Activated naive CD4-positive, alpha-beta T cell treated with anti-CD3 and anti-CD28 coated beads for 36 hours (primary cell): ENCODE results near the gene BTN2A1. TPM values are rescaled to one million over a fixed set of nuclear protein-coding genes. Genes with fewer than 3 reads are reported as not detected.
A peak's percentile ranks its signal among the peaks of the same experiment; 100 is the strongest.

ENCODE experiments used
- CTCF ChIA-PET: fragments of 350-600 bp; sonication (Branson Sonifier 250); formaldehyde crosslinking; loops from one replicate; lab custom pipeline; 2021; ENCODE audit warnings: antibody characterized with exemption; lab: Charles Lee
- DNase-seq: peaks from one replicate; pipeline ENCODE4 v3.0.0-alpha.2; 2020
- H3K27ac Mint-ChIP-seq: one replicate; pipeline ENCODE4 v1.8.0; 2021; ENCODE audit warnings: mild to moderate bottlenecking, mixed read lengths
- H3K27me3 Mint-ChIP-seq: one replicate; pipeline ENCODE4 v1.8.0; 2021; ENCODE audit warnings: low read depth, mixed read lengths
- H3K36me3 Mint-ChIP-seq: one replicate; pipeline ENCODE4 v1.8.0; 2021; ENCODE audit warnings: low read depth, mixed read lengths
- H3K4me1 Mint-ChIP-seq: one replicate; pipeline ENCODE4 v1.8.0; 2021; ENCODE audit warnings: low read depth, mixed read lengths
- H3K4me3 Mint-ChIP-seq: one replicate; pipeline ENCODE4 v1.8.0; 2021; ENCODE audit warnings: mild to moderate bottlenecking, moderate library complexity, mixed read lengths
- H3K9me3 Mint-ChIP-seq: one replicate; pipeline ENCODE4 v1.8.0; 2021; ENCODE audit warnings: mixed read lengths
- intact Hi-C: fragments of 100-400 bp; cut with micrococcal nuclease; formaldehyde crosslinking; loops from one replicate; pipeline ENCODE4 v1.15.1; 2023
- total RNA-seq, 2 experiments: library from RNA; stranded (reverse); gene quantifications; one replicate each; pipeline ENCODE4 v1.2.3, GENCODE V29; 2021

Gene BTN2A1
- total RNA-seq, 2 experiments from 2014 or later, result 16.0 TPM

DNA sequence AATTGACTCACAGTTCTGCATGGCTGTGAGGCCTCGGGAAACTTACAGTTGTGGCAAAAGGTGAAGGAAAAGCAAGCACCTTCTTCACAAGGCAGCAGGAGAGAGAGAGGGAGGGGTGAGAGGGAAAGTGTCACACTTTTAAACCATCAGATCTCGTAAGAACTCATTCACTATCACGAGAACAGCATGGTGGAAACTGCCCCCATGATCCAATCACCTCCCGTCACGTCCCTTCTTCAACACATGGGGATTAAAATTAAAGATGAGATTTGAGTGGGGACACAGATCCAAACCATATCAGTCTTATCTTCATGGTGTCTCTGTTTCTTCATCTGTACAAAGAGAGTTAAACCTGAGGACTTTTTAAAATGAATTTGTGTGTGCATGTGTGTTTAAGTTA lies 28.6 kb downstream of the BTN2A1 start:
- no peak overlapping the region for H3K27ac Mint-ChIP-seq
- H3K4me3 Mint-ChIP-seq, result no peak overlapping the region
- no peaks in the 10 kb centered on the region for H3K4me1 Mint-ChIP-seq
- H3K9me3 Mint-ChIP-seq, result peaks cover 12% of the 10 kb centered on the region
- DNase-seq, result no peak
- H3K27me3 Mint-ChIP-seq, result no peaks in the 10 kb centered on the region
- intact Hi-C loops, result no loop called here
- peaks cover 5% of the 10 kb centered on the region for H3K36me3 Mint-ChIP-seq
- CTCF ChIA-PET, result interaction anchor here (0.7 kb wide), 1 partner anchor 18 kb away, joined by 3 read pairs; no protein-coding TSS in a partner anchor

DNA sequence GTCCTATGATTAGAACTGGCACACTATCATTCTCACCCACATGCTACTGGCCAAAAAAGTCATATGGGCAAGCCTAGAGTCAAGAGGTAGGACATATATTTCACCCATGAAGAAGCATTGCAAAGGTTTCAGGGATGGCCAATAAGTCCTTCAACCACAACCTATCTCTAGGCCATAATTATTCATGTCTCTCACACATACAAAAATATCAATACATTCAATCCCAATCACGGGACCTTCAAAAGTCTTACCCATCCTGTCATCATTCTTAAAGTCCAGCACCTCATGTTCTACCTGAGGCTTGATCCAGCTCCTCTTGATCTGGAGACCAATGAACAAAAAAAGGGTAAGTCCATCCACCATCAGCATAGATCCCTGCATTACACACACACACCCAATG lies 29.7 kb downstream of the BTN2A1 start:
- intact Hi-C loops, result no loop called here
- H3K27me3 Mint-ChIP-seq, result no peaks in the 10 kb centered on the region
- CTCF ChIA-PET, result interaction anchor here (1.1 kb wide), 1 partner anchor 10 kb away, joined by 3 read pairs; no protein-coding TSS in a partner anchor
- no peaks in the 10 kb centered on the region for H3K4me1 Mint-ChIP-seq
- H3K36me3 Mint-ChIP-seq, result peaks cover 5% of the 10 kb centered on the region
- no peak for DNase-seq
- H3K27ac Mint-ChIP-seq, result no peak overlapping the region
- H3K4me3 Mint-ChIP-seq, result no peak overlapping the region
- peaks cover 12% of the 10 kb centered on the region for H3K9me3 Mint-ChIP-seq

- no peak for DNase-seq
- Mint-ChIP-seq H3K9me3 (peaks cover 12% of the 10 kb centered on the region), H3K27me3 (no peaks in the 10 kb centered on the region), H3K36me3 (peaks cover 5% of the 10 kb centered on the region), H3K4me3 (no peak overlapping the region), H3K27ac (no peak overlapping the region), H3K4me1 (peaks cover 3% of the 10 kb centered on the region)
- CTCF ChIA-PET, result interaction anchor here (0.6 to 1.7 kb wide), 3 partner anchors 11 to 149 kb away, joined by 4 to 6 read pairs (median 4); no protein-coding TSS in a partner anchor
- intact Hi-C loops, result no loop called here
Observed at GRCh38 chr6:26489996-26490964, 32.5 kb downstream of the BTN2A1 start.

- Mint-ChIP-seq H3K9me3 (peaks cover 12% of the 10 kb centered on the region), H3K4me1 (peaks cover 3% of the 10 kb centered on the region), H3K4me3 (no peak overlapping the region), H3K36me3 (peaks cover 5% of the 10 kb centered on the region), H3K27me3 (no peaks in the 10 kb centered on the region), H3K27ac (no peak overlapping the region)
- CTCF ChIA-PET, result interaction anchor here (1.4 kb wide), 1 partner anchor 10 kb away, joined by 5 read pairs; no protein-coding TSS in a partner anchor
- no peak for DNase-seq
- intact Hi-C loops, result no loop called here
Observed at GRCh38 chr6:26491604-26492003, 33.8 kb downstream of the BTN2A1 start.

GRCh38 chr6:26493258-26493657 lies 35.5 kb downstream of the BTN2A1 start:
- Mint-ChIP-seq H3K27me3 (no peaks in the 10 kb centered on the region), H3K4me3 (no peak overlapping the region), H3K4me1 (peaks cover 3% of the 10 kb centered on the region), H3K9me3 (no peaks in the 10 kb centered on the region), H3K36me3 (no peaks in the 10 kb centered on the region), H3K27ac (no peak overlapping the region)
- DNase-seq, result no peak
- CTCF ChIA-PET, result no interaction called here
- intact Hi-C loops, result loop anchor here (1.0 kb wide), 1 partner anchor 151 kb away; no protein-coding TSS in a partner anchor

DNA sequence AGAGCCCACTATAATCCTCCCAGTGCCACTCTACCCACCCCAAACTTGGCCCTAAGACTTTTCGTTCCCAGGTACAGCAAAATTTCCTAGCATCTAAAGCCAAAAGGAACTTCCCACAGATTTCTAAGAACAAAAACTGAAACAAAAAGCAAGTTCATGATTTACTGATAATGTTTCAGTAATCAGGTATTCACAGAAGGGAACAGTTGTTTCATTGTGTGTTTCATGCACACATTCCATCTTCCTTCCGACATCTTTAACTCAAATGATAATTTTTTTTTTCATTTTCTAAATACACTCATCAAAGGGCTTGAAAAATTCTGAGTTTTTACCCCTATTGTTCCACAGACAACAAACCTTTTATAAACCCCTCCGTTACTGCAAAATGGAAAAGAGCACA lies 36.4 kb downstream of the BTN2A1 start:
- intact Hi-C loops, result no loop called here
- H3K36me3 Mint-ChIP-seq, result no peaks in the 10 kb centered on the region
- CTCF ChIA-PET, result interaction anchor here (0.8 to 1.3 kb wide), 2 partner anchors 9 to 73 kb away, joined by 3 to 4 read pairs; no protein-coding TSS in a partner anchor
- no peaks in the 10 kb centered on the region for H3K27me3 Mint-ChIP-seq
- peaks cover 3% of the 10 kb centered on the region for H3K4me1 Mint-ChIP-seq
- H3K27ac Mint-ChIP-seq, result no peak overlapping the region
- no peak for DNase-seq
- H3K9me3 Mint-ChIP-seq, result no peaks in the 10 kb centered on the region
- H3K4me3 Mint-ChIP-seq, result no peak overlapping the region

GRCh38 chr6:26495281-26495680 lies 37.5 kb downstream of the BTN2A1 start:
- Mint-ChIP-seq H3K9me3 (no peaks in the 10 kb centered on the region), H3K27ac (no peak overlapping the region), H3K4me1 (peaks cover 6% of the 10 kb centered on the region), H3K4me3 (no peak overlapping the region), H3K36me3 (no peaks in the 10 kb centered on the region), H3K27me3 (peaks cover 2% of the 10 kb centered on the region)
- DNase-seq, result no peak
- intact Hi-C loops, result no loop called here
- CTCF ChIA-PET, result interaction anchor here (1.1 to 1.3 kb wide), 2 partner anchors 8 to 10 kb away, joined by 3 read pairs; no protein-coding TSS in a partner anchor

DNA sequence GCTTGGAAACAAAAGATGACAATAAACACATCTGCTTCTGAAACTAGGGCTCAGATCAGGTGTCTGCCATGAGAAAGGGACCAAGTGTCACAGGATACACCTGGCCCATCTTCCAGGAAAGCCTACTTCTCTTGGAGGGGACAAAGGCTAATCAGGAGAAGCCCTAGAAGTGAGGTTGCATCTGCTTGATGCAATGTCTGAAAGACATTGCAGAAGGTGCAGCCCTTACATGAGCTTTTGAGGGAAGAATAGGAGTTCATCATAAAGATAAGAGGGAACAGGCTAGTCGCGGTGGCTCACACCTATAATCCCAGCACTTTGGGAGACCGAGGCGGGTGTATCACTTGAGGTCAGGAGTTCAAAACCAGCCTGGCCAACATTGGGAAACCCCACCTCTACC lies 39.9 kb downstream of the BTN2A1 start:
- no peak for DNase-seq
- H3K27ac Mint-ChIP-seq, result no peak overlapping the region
- peaks cover 16% of the 10 kb centered on the region for H3K27me3 Mint-ChIP-seq
- no peaks in the 10 kb centered on the region for H3K9me3 Mint-ChIP-seq
- CTCF ChIA-PET, result interaction anchor here (0.6 to 0.8 kb wide), 2 partner anchors 10 to 89 kb away, joined by 3 read pairs; no protein-coding TSS in a partner anchor
- H3K4me1 Mint-ChIP-seq, result peaks cover 20% of the 10 kb centered on the region
- H3K4me3 Mint-ChIP-seq, result no peak overlapping the region
- H3K36me3 Mint-ChIP-seq, result no peaks in the 10 kb centered on the region
- intact Hi-C loops, result no loop called here

GRCh38 chr6:26500102-26500501 lies 42.3 kb downstream of the BTN2A1 start, which contains the start of gene BTN1A1:
BTN1A1 (plus strand) TSS chr6:26500303; CDS start chr6:26501287, 984 bp downstream.
- Mint-ChIP-seq H3K4me3 (peak within 1 kb of the TSS; percentile 73), H3K36me3 (no peaks in the 10 kb centered on the region), H3K9me3 (no peaks in the 10 kb centered on the region), H3K4me1 (peaks cover 17% of the 10 kb centered on the region), H3K27me3 (peaks cover 30% of the 10 kb centered on the region), H3K27ac (no peak within 1 kb of the TSS)
- CTCF ChIA-PET, result no interaction called here
- intact Hi-C loops, result no loop called here
- DNase-seq, result no peak

DNA sequence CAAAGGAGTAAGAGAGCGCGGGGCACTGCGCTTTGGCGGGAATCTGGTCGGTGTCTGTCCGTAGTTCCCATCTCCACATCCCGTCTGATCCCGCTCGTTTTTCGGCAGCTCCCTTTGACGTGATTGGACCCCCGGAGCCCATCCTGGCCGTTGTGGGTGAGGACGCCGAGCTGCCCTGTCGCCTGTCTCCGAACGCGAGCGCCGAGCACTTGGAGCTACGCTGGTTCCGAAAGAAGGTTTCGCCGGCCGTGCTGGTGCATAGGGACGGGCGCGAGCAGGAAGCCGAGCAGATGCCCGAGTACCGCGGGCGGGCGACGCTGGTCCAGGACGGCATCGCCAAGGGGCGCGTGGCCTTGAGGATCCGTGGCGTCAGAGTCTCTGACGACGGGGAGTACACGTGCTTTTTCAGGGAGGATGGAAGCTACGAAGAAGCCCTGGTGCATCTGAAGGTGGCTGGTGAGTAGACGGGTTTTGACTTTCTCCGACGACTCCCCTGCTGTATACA lies 43.8 kb downstream of the BTN2A1 start:
- peak; percentile 56 for DNase-seq
- H3K9me3 Mint-ChIP-seq, result no peaks in the 10 kb centered on the region
- H3K4me1 Mint-ChIP-seq, result peaks cover 17% of the 10 kb centered on the region
- CTCF ChIA-PET, result interaction anchor here (0.7 to 2.1 kb wide), 5 partner anchors 10 to 81 kb away, joined by 3 to 6 read pairs (median 4); no protein-coding TSS in a partner anchor
- H3K27ac Mint-ChIP-seq, result no peak overlapping the region
- H3K36me3 Mint-ChIP-seq, result no peaks in the 10 kb centered on the region
- H3K27me3 Mint-ChIP-seq, result peaks cover 32% of the 10 kb centered on the region
- intact Hi-C loops, result no loop called here
- H3K4me3 Mint-ChIP-seq, result peak overlapping the region; percentile 73

DNA sequence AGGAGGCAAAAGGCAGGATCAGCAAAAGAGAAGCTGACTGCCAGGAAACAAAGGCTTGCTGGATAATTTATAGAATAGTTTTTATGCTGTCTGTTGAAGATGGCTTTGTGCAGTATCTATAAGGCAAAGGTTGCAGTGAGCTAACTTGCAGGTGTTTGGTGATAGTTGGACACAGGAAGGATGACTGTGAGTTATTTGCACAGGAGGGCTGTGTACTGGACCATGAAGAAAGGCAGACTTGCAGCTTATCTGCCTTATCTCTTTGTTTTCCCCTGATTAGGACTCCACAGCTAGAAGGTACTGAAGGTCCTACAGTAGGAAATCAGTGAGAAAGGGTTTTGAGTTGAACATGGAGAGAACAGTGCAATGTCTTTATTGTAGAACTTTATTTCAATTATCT lies 44.4 kb downstream of the BTN2A1 start:
- CTCF ChIA-PET, result interaction anchor here (0.8 to 2.1 kb wide), 3 partner anchors 12 to 161 kb away, joined by 3 to 6 read pairs (median 4); no protein-coding TSS in a partner anchor

DNA sequence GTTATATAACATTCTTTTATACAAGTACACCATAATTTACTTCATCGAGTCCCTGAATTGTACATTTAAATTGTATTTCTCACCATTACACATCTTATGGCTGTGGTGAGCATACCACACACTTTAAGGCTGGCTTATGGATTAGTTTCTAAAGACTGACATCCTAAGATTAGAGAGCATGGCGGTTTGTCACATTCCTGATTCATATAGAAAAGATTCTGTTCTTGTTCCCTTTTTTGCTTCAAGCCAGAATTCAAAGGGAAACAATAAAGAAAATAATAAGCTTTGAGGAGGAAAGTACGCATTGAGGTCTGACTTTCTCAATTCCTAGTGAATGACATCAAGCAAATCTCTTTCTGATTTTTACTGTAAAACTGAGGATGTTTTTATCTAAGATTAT lies 44.9 kb downstream of the BTN2A1 start:
- Mint-ChIP-seq H3K36me3 (no peaks in the 10 kb centered on the region), H3K9me3 (no peaks in the 10 kb centered on the region), H3K4me3 (no peak overlapping the region), H3K27ac (no peak overlapping the region), H3K4me1 (peaks cover 17% of the 10 kb centered on the region), H3K27me3 (peaks cover 32% of the 10 kb centered on the region)
- intact Hi-C loops, result no loop called here
- no peak for DNase-seq
- CTCF ChIA-PET, result interaction anchor here (0.5 to 2.1 kb wide), 3 partner anchors 13 to 162 kb away, joined by 3 to 6 read pairs (median 3); no protein-coding TSS in a partner anchor

More for the DNA sequence above, 44.4 kb downstream of the BTN2A1 start:
- intact Hi-C loops, result no loop called here
- Mint-ChIP-seq H3K9me3 (no peaks in the 10 kb centered on the region), H3K4me1 (peaks cover 17% of the 10 kb centered on the region), H3K27me3 (peaks cover 32% of the 10 kb centered on the region), H3K4me3 (peak overlapping the region; percentile 73), H3K27ac (no peak overlapping the region), H3K36me3 (no peaks in the 10 kb centered on the region)
- DNase-seq, result no peak
